Measurements from ENCODE around the gene OPRM1. TPM values are rescaled to one million over a fixed set of nuclear protein-coding genes. Genes with fewer than 3 reads are reported as not detected.
A peak's percentile ranks its signal among the peaks of the same experiment; 100 is the strongest.

OPRM1 gene
- total RNA-seq, 1 donor from 2014 or later, result not detected

DNA sequence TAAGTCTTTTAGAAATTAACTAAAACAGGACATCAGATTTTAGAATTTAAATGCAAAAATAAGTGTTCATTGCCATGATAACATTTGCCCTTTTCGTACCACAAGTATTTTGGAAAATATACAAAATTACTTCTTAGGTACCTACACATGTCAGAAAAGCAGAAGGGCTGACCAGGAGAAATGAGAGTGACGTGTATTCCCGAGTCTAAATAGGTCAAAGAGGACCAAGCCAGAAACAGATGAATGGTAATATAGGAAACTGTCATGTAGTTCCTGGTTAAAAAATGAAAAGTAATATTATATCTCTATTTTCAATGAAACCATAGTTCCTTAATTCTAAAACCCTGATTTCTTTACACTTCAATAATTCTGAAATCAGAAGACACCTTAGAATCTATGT is 191.4 kb downstream of the OPRM1 start:
- Histone ChIP-seq H3K27ac (no peak overlapping the region), H3K27me3 (no peaks in the 10 kb centered on the region), H2AFZ (replicated peaks) (no peak overlapping the region), H4K20me1 (ENCODE audit: low read depth) (no peaks in the 10 kb centered on the region), H3K4me2 (no peak overlapping the region), H3K4me3 (no peak overlapping the region), H3K9me3 (ENCODE audit: low read depth) (no peaks in the 10 kb centered on the region), H3K79me2 (ENCODE audit: low read depth) (no peaks in the 10 kb centered on the region), H3F3A (ENCODE audit: low read depth) (no peaks in the 10 kb centered on the region), H3K4me1 (no peaks in the 10 kb centered on the region), H3K9ac (no peak overlapping the region), H3K36me3 (no peaks in the 10 kb centered on the region)
- no peak overlapping the region for H3K4me3 Mint-ChIP-seq
- no peaks in the 10 kb centered on the region for H3K27me3 Mint-ChIP-seq (ENCODE audit: insufficient read depth, low read depth)
- H3K4me1 Mint-ChIP-seq, result no peaks in the 10 kb centered on the region
- DNase-seq (ENCODE audit: low spot score), result no peak
- TF ChIP-seq EZH2 (IDR thresholded peaks at IDR 0.05), result no peak
- TF ChIP-seq, protein P1, sequence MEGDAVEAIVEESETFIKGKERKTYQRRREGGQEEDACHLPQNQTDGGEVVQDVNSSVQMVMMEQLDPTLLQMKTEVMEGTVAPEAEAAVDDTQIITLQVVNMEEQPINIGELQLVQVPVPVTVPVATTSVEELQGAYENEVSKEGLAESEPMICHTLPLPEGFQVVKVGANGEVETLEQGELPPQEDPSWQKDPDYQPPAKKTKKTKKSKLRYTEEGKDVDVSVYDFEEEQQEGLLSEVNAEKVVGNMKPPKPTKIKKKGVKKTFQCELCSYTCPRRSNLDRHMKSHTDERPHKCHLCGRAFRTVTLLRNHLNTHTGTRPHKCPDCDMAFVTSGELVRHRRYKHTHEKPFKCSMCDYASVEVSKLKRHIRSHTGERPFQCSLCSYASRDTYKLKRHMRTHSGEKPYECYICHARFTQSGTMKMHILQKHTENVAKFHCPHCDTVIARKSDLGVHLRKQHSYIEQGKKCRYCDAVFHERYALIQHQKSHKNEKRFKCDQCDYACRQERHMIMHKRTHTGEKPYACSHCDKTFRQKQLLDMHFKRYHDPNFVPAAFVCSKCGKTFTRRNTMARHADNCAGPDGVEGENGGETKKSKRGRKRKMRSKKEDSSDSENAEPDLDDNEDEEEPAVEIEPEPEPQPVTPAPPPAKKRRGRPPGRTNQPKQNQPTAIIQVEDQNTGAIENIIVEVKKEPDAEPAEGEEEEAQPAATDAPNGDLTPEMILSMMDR (IDR thresholded peaks at IDR 0.05), result no peak
- TF ChIP-seq EZH2phosphoT487 (IDR thresholded peaks at IDR 0.05), result no peak
- H3K9me3 Mint-ChIP-seq, result no peaks in the 10 kb centered on the region
- no peaks in the 10 kb centered on the region for H3K36me3 Mint-ChIP-seq
- no peak overlapping the region for H3K27ac Mint-ChIP-seq

DNA sequence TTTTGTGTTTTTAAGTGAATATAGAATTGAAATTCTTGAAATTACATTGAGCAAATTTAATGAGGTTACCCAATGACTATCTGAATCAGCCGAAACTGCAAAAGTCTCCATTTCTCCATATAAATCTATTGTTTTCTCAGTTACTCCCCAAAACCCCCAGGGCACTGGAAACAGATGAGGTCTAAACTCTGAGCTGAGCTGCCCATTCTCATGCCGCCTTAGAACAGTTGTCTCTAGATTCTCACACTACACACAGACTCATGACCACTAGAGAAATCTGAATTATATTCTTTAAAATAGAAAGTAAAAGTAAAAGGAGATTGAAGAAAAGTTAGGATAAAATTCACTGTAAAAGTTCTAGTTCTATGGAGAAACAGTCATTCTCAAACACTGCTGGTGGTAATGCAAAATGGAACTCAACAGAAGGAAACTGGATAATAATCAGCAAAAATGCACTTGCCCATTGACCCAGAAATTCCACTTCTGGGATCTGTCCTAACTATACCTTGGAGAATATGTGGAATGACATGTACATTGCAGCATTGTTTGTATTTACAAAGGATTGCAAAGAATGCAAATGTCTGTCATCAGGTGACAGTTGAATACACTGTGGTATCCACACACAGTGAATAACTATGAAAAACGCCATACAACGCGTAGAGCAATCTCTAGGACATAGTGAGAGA is 192.0 kb downstream of the OPRM1 start:
- Histone ChIP-seq H4K20me1 (ENCODE audit: low read depth) (no peaks in the 10 kb centered on the region), H3F3A (ENCODE audit: low read depth) (no peaks in the 10 kb centered on the region), H3K27ac (no peak overlapping the region), H2AFZ (replicated peaks) (no peak overlapping the region), H3K9ac (no peak overlapping the region), H3K79me2 (ENCODE audit: low read depth) (no peaks in the 10 kb centered on the region), H3K4me1 (no peaks in the 10 kb centered on the region), H3K27me3 (no peaks in the 10 kb centered on the region), H3K36me3 (no peaks in the 10 kb centered on the region), H3K4me2 (no peak overlapping the region), H3K9me3 (ENCODE audit: low read depth) (no peaks in the 10 kb centered on the region), H3K4me3 (no peak overlapping the region)
- no peak for DNase-seq (ENCODE audit: low spot score)
- no peak overlapping the region for H3K4me3 Mint-ChIP-seq
- no peak overlapping the region for H3K27ac Mint-ChIP-seq
- no peaks in the 10 kb centered on the region for H3K9me3 Mint-ChIP-seq
- H3K36me3 Mint-ChIP-seq, result no peaks in the 10 kb centered on the region
- TF ChIP-seq EZH2phosphoT487 (IDR thresholded peaks at IDR 0.05), result no peak
- TF ChIP-seq EZH2 (IDR thresholded peaks at IDR 0.05), result no peak
- TF ChIP-seq, protein P1 (IDR thresholded peaks at IDR 0.05), result no peak
- no peaks in the 10 kb centered on the region for H3K27me3 Mint-ChIP-seq (ENCODE audit: insufficient read depth, low read depth)
- no peaks in the 10 kb centered on the region for H3K4me1 Mint-ChIP-seq

DNA sequence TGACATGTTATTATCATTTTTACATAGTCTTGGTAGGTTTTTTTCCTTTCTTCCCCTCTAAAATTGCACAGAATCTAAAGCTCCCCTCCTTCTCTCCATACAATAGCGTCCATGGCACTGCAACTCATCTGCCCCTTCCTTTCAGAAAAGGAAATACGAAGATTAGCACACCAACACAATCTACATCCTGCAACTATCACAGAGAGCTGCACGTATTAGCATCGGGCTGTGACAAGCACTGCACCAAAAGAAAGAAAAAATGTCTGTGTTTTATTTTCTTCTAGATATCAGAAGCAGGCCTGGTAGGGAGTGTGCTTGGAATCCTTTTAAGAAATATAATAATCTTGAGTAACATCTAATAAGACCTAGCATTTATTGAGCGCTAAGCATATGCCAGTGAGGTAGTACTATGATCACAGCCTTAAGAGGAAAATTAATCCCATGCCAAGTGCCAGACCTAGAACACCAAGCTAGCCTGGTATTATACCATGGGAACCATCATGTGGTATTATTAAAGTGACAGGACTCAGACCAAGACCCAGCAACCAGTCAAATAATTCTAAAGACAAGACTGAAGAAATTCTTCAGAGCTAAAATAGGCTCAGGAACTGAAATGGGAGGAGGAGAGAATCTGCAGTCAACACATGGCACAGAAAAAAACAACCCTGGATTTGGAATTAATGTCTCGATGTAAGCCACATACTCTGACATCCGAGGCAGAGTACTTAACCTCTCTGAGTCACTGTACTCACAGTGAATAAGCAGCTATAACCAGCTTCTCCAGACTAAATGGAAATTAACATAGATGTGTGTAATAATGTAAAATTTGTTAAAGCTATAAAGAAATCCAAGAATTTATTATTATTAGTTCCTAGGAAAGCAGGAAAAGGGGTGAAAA is 193.2 kb downstream of the OPRM1 start:
- Mint-ChIP-seq H3K36me3 (no peaks in the 10 kb centered on the region), H3K4me3 (no peak overlapping the region), H3K9me3 (no peaks in the 10 kb centered on the region), H3K27ac (no peak overlapping the region), H3K4me1 (no peaks in the 10 kb centered on the region), H3K27me3 (ENCODE audit: insufficient read depth, low read depth) (no peaks in the 10 kb centered on the region)
- Histone ChIP-seq H3K4me2 (no peak overlapping the region), H3K79me2 (ENCODE audit: low read depth) (no peaks in the 10 kb centered on the region), H3K27me3 (no peaks in the 10 kb centered on the region), H3F3A (ENCODE audit: low read depth) (no peaks in the 10 kb centered on the region), H2AFZ (replicated peaks) (peak overlapping the region; percentile 48), H3K4me1 (no peaks in the 10 kb centered on the region), H4K20me1 (ENCODE audit: low read depth) (no peaks in the 10 kb centered on the region), H3K27ac (no peak overlapping the region), H3K4me3 (no peak overlapping the region), H3K36me3 (no peaks in the 10 kb centered on the region), H3K9ac (no peak overlapping the region), H3K9me3 (ENCODE audit: low read depth) (no peaks in the 10 kb centered on the region)
- DNase-seq (ENCODE audit: low spot score), result no peak
- no peak for TF ChIP-seq EZH2 (IDR thresholded peaks at IDR 0.05)
- no peak for TF ChIP-seq EZH2phosphoT487 (IDR thresholded peaks at IDR 0.05)
- TF ChIP-seq, protein P1 (IDR thresholded peaks at IDR 0.05), result no peak
